ENCODE data around the gene PTGER4. TPM values are rescaled to one million over a fixed set of nuclear protein-coding genes. Genes with fewer than 3 reads are reported as not detected.

Gene PTGER4
- total RNA-seq, 6 experiments from 2014 or later: 0.84 to 4.4 (median 2.9) TPM

DNA sequence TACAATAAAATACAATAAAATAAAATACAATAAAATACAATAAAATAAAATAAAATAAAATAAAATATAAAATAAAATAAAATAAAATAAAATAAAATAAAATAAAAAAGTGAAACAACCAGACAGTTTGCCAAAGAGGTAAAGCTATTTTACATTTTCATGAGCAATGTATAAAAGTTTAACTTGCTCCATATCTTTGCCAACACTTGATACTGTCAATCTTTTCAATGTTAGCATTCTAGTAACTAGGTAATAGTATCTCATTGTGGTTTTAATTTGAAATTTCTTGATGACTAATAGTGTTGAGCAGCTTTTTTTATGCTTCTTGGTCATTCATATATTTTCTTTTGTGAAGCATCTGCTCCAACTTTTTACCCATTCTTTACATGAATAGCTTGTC is 58.8 kb downstream of the PTGER4 start:
- no peak for TF ChIP-seq POLR2A (IDR thresholded peaks at IDR 0.05)
- TF ChIP-seq, protein P1, sequence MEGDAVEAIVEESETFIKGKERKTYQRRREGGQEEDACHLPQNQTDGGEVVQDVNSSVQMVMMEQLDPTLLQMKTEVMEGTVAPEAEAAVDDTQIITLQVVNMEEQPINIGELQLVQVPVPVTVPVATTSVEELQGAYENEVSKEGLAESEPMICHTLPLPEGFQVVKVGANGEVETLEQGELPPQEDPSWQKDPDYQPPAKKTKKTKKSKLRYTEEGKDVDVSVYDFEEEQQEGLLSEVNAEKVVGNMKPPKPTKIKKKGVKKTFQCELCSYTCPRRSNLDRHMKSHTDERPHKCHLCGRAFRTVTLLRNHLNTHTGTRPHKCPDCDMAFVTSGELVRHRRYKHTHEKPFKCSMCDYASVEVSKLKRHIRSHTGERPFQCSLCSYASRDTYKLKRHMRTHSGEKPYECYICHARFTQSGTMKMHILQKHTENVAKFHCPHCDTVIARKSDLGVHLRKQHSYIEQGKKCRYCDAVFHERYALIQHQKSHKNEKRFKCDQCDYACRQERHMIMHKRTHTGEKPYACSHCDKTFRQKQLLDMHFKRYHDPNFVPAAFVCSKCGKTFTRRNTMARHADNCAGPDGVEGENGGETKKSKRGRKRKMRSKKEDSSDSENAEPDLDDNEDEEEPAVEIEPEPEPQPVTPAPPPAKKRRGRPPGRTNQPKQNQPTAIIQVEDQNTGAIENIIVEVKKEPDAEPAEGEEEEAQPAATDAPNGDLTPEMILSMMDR (IDR thresholded peaks at IDR 0.05): no peak
- no peak for DNase-seq
- Histone ChIP-seq H3K4me3 (no peak overlapping the region), H3K27ac (no peak overlapping the region), H3K27me3 (no peaks in the 10 kb centered on the region), H3K4me1 (peaks cover 0 to 26% (median 11%) of the 10 kb centered on the region in 4 donors), H3K9me3 (no peaks in the 10 kb centered on the region), H3K36me3 (peaks cover 0 to 6% (median 4%) of the 10 kb centered on the region in 4 donors)
- no peak for ATAC-seq
- intact Hi-C loops (cut with DNase I): no loop called here

Small RNAs within 50 kb of the gene (small RNA-seq; reads per million reads assigned to genes)
- 0 reads per million in 2 experiments for gene RF00092

Other genes with a start within 250 kb of the PTGER4 start
- 1 to 10 TPM; 5.6 to 9.2 (median 7.0) TPM for gene TTC33, start 76.0 kb downstream of the PTGER4 start, total RNA-seq
- gene PRKAA1, start 118.5 kb downstream of the PTGER4 start, total RNA-seq: 10 to 100 TPM; 36.7 to 82.4 (median 69.9) TPM
- gene RPL37, start 155.3 kb downstream of the PTGER4 start, total RNA-seq: 100 to 1,000 TPM in 4 of 6 experiments, 10 to 100 TPM in 2; 36.5 to 472 (median 400) TPM
- gene CARD6, start 161.5 kb downstream of the PTGER4 start, total RNA-seq: 1 to 10 TPM; 3.0 to 6.2 (median 3.3) TPM
- gene C7, start 229.6 kb downstream of the PTGER4 start, total RNA-seq: 100 to 1,000 TPM in 3 of 6 experiments, 10 to 100 TPM in 3; 49.0 to 191 (median 90.0) TPM